ENCODE results near the gene TMEM63C. TPM values are rescaled to one million over a fixed set of nuclear protein-coding genes. Genes with fewer than 3 reads are reported as not detected.

The TMEM63C gene
- total RNA-seq, 2 donors from 2014 or later: under 0.01 TPM; not detected in 1

GRCh38 chr14:77272261-77272660 is 90.7 kb downstream of the TMEM63C start:
- H3K4me3 ChIP-seq: no peak overlapping the region
- H3K36me3 ChIP-seq: peaks cover 8% of the 10 kb centered on the region
- no peaks in the 10 kb centered on the region for H3K4me1 ChIP-seq (ENCODE audit: control insufficient read depth in 1 of 2, low read depth in 2 of 2)
- no peak overlapping the region for H3K27ac ChIP-seq
- no peak for TF ChIP-seq CTCF (IDR thresholded peaks at IDR 0.05)
- H3K27me3 ChIP-seq (replicated peaks; ENCODE audit: insufficient read depth): no peaks in the 10 kb centered on the region
- no peak for ATAC-seq (ENCODE audit: insufficient number of reproducible peaks, low FRiP score, low read depth)
- peaks cover 4% of the 10 kb centered on the region for H3K9me3 ChIP-seq
- DNase-seq (ENCODE audit: low spot score): no peak

GRCh38 chr14:77273796-77274195 is 92.2 kb downstream of the TMEM63C start:
- Histone ChIP-seq H3K27ac (no peak overlapping the region), H3K36me3 (peaks cover 21% of the 10 kb centered on the region), H3K4me1 (ENCODE audit: control insufficient read depth in 1 of 2, low read depth in 2 of 2) (no peaks in the 10 kb centered on the region), H3K9me3 (no peaks in the 10 kb centered on the region), H3K27me3 (replicated peaks; ENCODE audit: insufficient read depth) (no peaks in the 10 kb centered on the region), H3K4me3 (no peak overlapping the region)
- ATAC-seq (ENCODE audit: insufficient number of reproducible peaks, low FRiP score, low read depth) (no peak), DNase-seq (ENCODE audit: low spot score) (no peak)
- TF ChIP-seq CTCF (IDR thresholded peaks at IDR 0.05): no peak

- TF ChIP-seq CTCF (IDR thresholded peaks at IDR 0.05): no peak
- H3K4me3 ChIP-seq: no peak overlapping the region
- H3K27me3 ChIP-seq (replicated peaks; ENCODE audit: insufficient read depth): no peaks in the 10 kb centered on the region
- H3K4me1 ChIP-seq (ENCODE audit: control insufficient read depth in 1 of 2, low read depth in 2 of 2): no peaks in the 10 kb centered on the region
- DNase-seq (ENCODE audit: low spot score): no peak
- ATAC-seq (ENCODE audit: insufficient number of reproducible peaks, low FRiP score, low read depth): no peak
- no peak overlapping the region for H3K27ac ChIP-seq
- H3K9me3 ChIP-seq: no peaks in the 10 kb centered on the region
- peaks cover 25% of the 10 kb centered on the region for H3K36me3 ChIP-seq
Observed at GRCh38 chr14:77275041-77275580, 93.5 kb downstream of the TMEM63C start.

GRCh38 chr14:77275601-77276017 is 94.0 kb downstream of the TMEM63C start:
- no peaks in the 10 kb centered on the region for H3K27me3 ChIP-seq (replicated peaks; ENCODE audit: insufficient read depth)
- H3K4me3 ChIP-seq: no peak overlapping the region
- no peaks in the 10 kb centered on the region for H3K4me1 ChIP-seq (ENCODE audit: control insufficient read depth in 1 of 2, low read depth in 2 of 2)
- peaks cover 25% of the 10 kb centered on the region for H3K36me3 ChIP-seq
- H3K27ac ChIP-seq: no peak overlapping the region
- DNase-seq (ENCODE audit: low spot score): no peak
- no peak for ATAC-seq (ENCODE audit: insufficient number of reproducible peaks, low FRiP score, low read depth)
- no peaks in the 10 kb centered on the region for H3K9me3 ChIP-seq
- TF ChIP-seq CTCF (IDR thresholded peaks at IDR 0.05): no peak

- no peak for ATAC-seq (ENCODE audit: insufficient number of reproducible peaks, low FRiP score, low read depth)
- Histone ChIP-seq H3K27ac (no peak overlapping the region), H3K4me1 (ENCODE audit: control insufficient read depth in 1 of 2, low read depth in 2 of 2) (no peaks in the 10 kb centered on the region), H3K9me3 (no peaks in the 10 kb centered on the region), H3K36me3 (peaks cover 25% of the 10 kb centered on the region), H3K4me3 (no peak overlapping the region), H3K27me3 (replicated peaks; ENCODE audit: insufficient read depth) (no peaks in the 10 kb centered on the region)
- no peak for TF ChIP-seq CTCF (IDR thresholded peaks at IDR 0.05)
- no peak for DNase-seq (ENCODE audit: low spot score)
Observed at GRCh38 chr14:77276295-77276935, 94.8 kb downstream of the TMEM63C start.

Measured in thoracic aorta (tissue), 2 donors.